GM13976 (cell line): ENCODE measurements around the gene NPIPB2.

ENCODE experiments used
- DNase-seq: peaks from one replicate; pipeline ENCODE4 v3.0.0; 2012; ENCODE audit warnings: low spot score
- in situ Hi-C: fragments of 300-500 bp; cut with MboI; formaldehyde crosslinking; loops from one replicate; pipeline ENCODE4 v1.12.0; 2022; ENCODE audit warnings: low sequenced_read_pairs, mixed read lengths, inconsistent platforms; ENCODE audit not compliant: unreplicated experiment
- TF ChIP-seq, protein P1 (sequence below): IDR thresholded peaks from 2 replicates; pipeline ENCODE4 v1.5.1; 2012; ENCODE audit warnings: borderline replicate concordance, mild to moderate bottlenecking; ENCODE audit not compliant: insufficient read depth; ENCODE audit errors: extremely low read depth, missing control alignments, control extremely low read depth

NPIPB2 gene

DNA sequence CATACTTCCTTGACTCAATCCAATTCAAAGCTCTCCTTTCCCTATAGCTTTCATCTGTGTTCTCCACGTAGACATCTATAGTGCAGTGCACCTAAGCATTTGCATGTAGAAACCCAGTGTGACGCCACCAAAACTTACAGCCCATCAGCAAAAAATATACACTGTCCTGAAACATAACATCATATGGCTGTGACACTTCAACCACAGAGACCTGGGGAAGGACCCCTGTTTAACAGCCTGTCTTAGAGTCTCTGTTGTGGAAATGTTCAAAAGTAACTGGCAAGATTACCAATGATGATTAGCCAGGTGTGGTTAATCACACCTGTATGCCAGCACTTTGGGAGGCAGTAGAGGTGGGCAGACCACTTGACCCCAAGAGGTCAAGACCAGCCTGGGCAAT is 48.3 kb downstream of the NPIPB2 start:
- DNase-seq, result no peak
- in situ Hi-C loops, result no loop called here
- TF ChIP-seq, protein P1, sequence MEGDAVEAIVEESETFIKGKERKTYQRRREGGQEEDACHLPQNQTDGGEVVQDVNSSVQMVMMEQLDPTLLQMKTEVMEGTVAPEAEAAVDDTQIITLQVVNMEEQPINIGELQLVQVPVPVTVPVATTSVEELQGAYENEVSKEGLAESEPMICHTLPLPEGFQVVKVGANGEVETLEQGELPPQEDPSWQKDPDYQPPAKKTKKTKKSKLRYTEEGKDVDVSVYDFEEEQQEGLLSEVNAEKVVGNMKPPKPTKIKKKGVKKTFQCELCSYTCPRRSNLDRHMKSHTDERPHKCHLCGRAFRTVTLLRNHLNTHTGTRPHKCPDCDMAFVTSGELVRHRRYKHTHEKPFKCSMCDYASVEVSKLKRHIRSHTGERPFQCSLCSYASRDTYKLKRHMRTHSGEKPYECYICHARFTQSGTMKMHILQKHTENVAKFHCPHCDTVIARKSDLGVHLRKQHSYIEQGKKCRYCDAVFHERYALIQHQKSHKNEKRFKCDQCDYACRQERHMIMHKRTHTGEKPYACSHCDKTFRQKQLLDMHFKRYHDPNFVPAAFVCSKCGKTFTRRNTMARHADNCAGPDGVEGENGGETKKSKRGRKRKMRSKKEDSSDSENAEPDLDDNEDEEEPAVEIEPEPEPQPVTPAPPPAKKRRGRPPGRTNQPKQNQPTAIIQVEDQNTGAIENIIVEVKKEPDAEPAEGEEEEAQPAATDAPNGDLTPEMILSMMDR, result no peak

GRCh38 chr16:11892761-11893160 is 49.1 kb downstream of the NPIPB2 start:
- no peak for DNase-seq
- in situ Hi-C loops, result no loop called here

DNA sequence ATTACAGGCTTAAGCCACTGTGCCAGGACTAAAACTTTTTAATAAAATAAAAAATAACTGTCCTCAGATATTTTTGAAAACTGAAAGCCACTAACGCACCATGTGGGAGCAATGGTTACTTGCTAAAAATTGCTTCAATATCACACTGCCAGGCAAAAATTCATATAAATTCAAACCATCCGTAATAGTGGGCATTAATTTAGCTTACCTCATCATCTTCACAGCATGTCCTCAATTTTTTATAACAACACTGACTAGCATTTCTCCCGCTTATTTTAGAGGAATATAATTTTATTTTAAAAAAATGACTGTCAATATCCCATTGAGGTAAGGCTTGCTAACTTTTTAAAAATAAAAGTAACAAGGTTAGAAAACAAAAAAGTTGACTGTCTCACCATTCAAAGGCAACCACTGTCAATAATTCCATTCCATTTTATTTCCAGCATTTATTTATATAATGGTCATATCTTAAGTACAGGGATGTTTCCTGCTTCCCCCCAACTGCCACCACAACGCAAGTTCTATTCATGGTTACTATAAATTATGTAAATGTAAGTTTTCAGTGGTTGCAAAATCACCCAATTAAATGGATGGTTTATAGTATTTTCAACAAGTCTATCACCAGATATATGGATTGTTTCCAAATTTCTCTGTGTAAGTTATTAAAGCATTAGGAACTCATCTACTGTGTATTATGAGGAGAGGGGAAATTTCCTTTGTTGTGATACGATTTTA is 51.4 kb downstream of the NPIPB2 start:
- in situ Hi-C loops, result no loop called here
- no peak for DNase-seq
- TF ChIP-seq, protein P1, result no peak

More at GRCh38 chr16:11892761-11893160, 49.1 kb downstream of the NPIPB2 start:
- TF ChIP-seq, protein P1, result no peak

- DNase-seq, result no peak
- in situ Hi-C loops, result no loop called here
- TF ChIP-seq, protein P1, result no peak
Measured at GRCh38 chr16:11886881-11887280, 55.0 kb downstream of the NPIPB2 start.

- no peak for DNase-seq
- in situ Hi-C loops, result no loop called here
- TF ChIP-seq, protein P1, result no peak
Measured at GRCh38 chr16:11884035-11884434, 57.8 kb downstream of the NPIPB2 start.

DNA sequence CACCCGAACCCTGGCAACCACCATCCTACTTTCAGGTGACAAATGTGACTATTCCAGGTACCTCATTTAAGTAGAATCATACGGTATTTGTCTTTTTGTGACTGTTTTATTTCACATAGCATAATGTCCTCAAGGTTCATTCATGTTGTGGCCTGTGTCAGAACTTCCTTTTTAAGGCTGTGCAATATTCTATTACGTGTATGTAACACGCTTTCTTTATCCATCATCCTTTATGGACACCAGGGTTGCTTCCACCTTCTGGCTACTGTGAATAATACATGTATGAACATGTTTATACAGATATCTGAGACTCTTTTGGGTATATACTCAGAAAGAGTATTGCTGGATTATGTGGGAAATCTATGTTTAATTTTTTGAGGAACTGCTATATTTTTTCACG is 61.8 kb downstream of the NPIPB2 start:
- TF ChIP-seq, protein P1, result no peak
- in situ Hi-C loops, result no loop called here

More for the DNA sequence above, 61.8 kb downstream of the NPIPB2 start:
- no peak for DNase-seq
